HUES48 (cell line): Measurements from ENCODE around the gene ABCB10.
"Not testable (repeated sequence)": the region's sequence is repeated elsewhere in the genome, so short reads cannot be mapped to it uniquely, and the experiment has no call there.

Source experiments
- H3K27ac ChIP-seq: one replicate; pipeline ENCODE4 v1.7.0; 2013; ENCODE audit warnings: low read depth, low read length, inconsistent platforms
- H3K27me3 ChIP-seq: 2 replicates; pipeline ENCODE4 v1.6.1; 2013; ENCODE audit warnings: mild to moderate bottlenecking, low read length; ENCODE audit not compliant: control insufficient read depth, insufficient read depth
- H3K36me3 ChIP-seq: 2 replicates; pipeline ENCODE4 v1.6.1; 2013; ENCODE audit warnings: low read length; ENCODE audit not compliant: control insufficient read depth, insufficient read depth
- H3K4me1 ChIP-seq: 2 replicates; pipeline ENCODE4 v1.6.1; 2013; ENCODE audit warnings: mild to moderate bottlenecking, low read length; ENCODE audit not compliant: control insufficient read depth, insufficient read depth
- H3K4me3 ChIP-seq: 2 replicates; pipeline ENCODE4 v1.5.1; 2013; ENCODE audit warnings: mild to moderate bottlenecking, low read depth, low read length
- H3K9ac ChIP-seq: 2 replicates; pipeline ENCODE4 v1.6.1; 2013; ENCODE audit warnings: mild to moderate bottlenecking, low read depth, low read length, moderate library complexity
- H3K9me3 ChIP-seq: 2 replicates; pipeline ENCODE4 v1.6.1; 2013; ENCODE audit warnings: low read length; ENCODE audit not compliant: control insufficient read depth, insufficient read depth

The ABCB10 gene

DNA sequence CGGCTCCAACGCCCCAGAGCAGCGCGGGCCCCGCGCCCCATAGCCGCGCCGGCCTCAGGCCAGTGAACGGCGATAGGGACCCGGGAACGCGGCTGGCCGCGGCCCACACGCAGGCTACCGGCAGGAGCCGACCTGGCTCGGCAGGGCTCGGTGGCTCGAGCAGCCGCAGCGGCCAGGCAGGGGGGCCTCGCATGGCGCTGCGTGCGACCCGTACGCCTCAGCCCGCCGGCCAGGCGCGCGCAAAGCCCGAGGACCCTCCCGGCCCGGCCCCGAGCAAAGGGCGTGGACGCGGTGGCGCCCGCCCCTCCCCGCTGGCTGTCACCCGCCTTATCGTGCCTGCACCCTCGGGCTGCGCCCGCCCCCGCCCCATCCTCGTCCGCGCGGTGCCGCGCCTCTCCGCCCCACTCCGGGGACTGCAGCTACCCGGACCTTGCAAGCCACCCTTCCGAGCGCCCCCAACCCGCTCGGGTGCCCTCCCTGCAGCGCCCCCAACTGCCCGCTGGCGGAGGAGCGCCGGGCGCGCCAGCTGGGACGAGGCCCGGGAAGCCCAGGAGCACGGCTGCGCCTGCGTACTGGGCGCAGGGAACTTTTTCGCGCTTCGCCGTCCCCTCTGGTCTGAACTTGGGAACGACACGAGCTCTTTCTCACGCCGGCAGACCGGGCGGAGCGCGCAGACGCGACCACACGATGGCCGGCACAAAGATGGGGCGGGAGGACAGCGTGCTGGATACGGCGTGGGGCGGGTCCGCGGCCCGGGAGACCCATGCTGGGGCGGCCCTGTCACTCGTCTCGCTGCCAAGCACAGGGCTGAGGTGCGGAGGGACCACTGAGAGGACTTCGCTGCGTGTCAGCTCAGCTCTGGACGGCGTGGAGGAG, at the start of gene ABCB10:
TSS of gene ABCB10 (minus strand) at position 248 of the 876 bp plus-strand sequence. CDS start at position 193, 55 bp downstream.
- no peaks in the 10 kb centered on the region for H3K9me3 ChIP-seq
- peak within 1 kb of the TSS; percentile 91 for H3K4me3 ChIP-seq
- no peaks in the 10 kb centered on the region for H3K27me3 ChIP-seq
- peaks cover 24% of the 10 kb centered on the region for H3K4me1 ChIP-seq
- no peaks in the 10 kb centered on the region for H3K36me3 ChIP-seq
- peak within 1 kb of the TSS; percentile 53 for H3K9ac ChIP-seq
- peak within 1 kb of the TSS; percentile 75 for H3K27ac ChIP-seq

GRCh38 chr1:229607370-229607769, 48.9 kb upstream of the ABCB10 start:
- Histone ChIP-seq H3K27ac (peak overlapping the region; percentile 44), H3K9ac (no peak overlapping the region), H3K9me3 (no peaks in the 10 kb centered on the region), H3K4me1 (peaks cover 9% of the 10 kb centered on the region), H3K27me3 (no peaks in the 10 kb centered on the region), H3K4me3 (no peak overlapping the region), H3K36me3 (peaks cover 84% of the 10 kb centered on the region)

- no peak overlapping the region for H3K4me3 ChIP-seq
- H3K9ac ChIP-seq: no peak overlapping the region
- no peaks in the 10 kb centered on the region for H3K9me3 ChIP-seq
- H3K36me3 ChIP-seq: peaks cover 78% of the 10 kb centered on the region
- no peaks in the 10 kb centered on the region for H3K27me3 ChIP-seq
- no peak overlapping the region for H3K27ac ChIP-seq
- H3K4me1 ChIP-seq: peaks cover 9% of the 10 kb centered on the region
Measured at GRCh38 chr1:229603371-229604005, 45.0 kb upstream of the ABCB10 start.

DNA sequence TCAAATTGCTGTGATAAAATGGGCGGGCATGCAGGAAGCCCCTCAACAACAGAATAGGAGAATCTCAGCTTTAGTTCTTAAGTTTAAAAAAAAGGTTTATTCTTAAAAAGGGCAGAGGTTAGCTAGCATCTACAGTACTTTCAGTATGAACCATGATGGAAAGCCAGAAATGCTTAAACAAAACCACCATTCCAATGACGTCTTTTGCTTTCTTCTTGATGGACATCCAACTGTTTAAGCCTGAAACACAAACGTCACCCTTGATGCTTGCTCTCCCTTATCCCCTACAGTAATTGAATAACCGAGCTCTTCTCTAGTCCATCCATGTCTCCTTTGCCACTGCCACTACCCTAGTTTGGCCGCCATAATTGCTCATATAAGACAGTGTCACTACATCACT, 41.7 kb upstream of the ABCB10 start:
- Histone ChIP-seq H3K4me3 (no peak overlapping the region), H3K36me3 (peaks cover 45% of the 10 kb centered on the region), H3K9me3 (no peaks in the 10 kb centered on the region), H3K9ac (no peak overlapping the region), H3K4me1 (no peaks in the 10 kb centered on the region), H3K27me3 (no peaks in the 10 kb centered on the region), H3K27ac (no peak overlapping the region)

- Histone ChIP-seq H3K27me3 (no peaks in the 10 kb centered on the region), H3K27ac (no peak overlapping the region), H3K4me1 (no peaks in the 10 kb centered on the region), H3K36me3 (peaks cover 50% of the 10 kb centered on the region), H3K9ac (no peak overlapping the region), H3K4me3 (no peak overlapping the region), H3K9me3 (no peaks in the 10 kb centered on the region)
Measured at GRCh38 chr1:229599218-229599954, 40.9 kb upstream of the ABCB10 start.

DNA sequence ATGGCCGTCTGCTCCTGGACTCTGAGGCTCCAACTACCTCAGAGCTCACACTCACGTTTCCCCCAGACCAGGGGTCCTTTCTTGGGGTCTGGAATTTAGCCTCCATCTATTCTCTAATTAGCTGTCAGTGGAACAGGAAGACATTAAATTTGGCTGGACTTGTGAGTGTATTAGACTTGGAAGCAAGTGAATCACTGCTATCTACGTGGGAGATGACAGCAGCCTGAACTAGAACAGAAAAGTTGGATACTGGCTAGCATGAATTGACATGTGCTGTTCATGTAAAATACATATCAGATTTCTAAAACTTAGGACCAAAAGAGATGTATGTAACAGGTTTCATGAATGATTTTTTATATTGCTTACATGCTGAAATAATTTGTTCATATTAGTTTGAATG, 39.4 kb upstream of the ABCB10 start:
- Histone ChIP-seq H3K9me3 (no peaks in the 10 kb centered on the region), H3K36me3 (peaks cover 54% of the 10 kb centered on the region), H3K27me3 (no peaks in the 10 kb centered on the region), H3K4me1 (no peaks in the 10 kb centered on the region), H3K9ac (no peak overlapping the region), H3K4me3 (no peak overlapping the region), H3K27ac (no peak overlapping the region)

DNA sequence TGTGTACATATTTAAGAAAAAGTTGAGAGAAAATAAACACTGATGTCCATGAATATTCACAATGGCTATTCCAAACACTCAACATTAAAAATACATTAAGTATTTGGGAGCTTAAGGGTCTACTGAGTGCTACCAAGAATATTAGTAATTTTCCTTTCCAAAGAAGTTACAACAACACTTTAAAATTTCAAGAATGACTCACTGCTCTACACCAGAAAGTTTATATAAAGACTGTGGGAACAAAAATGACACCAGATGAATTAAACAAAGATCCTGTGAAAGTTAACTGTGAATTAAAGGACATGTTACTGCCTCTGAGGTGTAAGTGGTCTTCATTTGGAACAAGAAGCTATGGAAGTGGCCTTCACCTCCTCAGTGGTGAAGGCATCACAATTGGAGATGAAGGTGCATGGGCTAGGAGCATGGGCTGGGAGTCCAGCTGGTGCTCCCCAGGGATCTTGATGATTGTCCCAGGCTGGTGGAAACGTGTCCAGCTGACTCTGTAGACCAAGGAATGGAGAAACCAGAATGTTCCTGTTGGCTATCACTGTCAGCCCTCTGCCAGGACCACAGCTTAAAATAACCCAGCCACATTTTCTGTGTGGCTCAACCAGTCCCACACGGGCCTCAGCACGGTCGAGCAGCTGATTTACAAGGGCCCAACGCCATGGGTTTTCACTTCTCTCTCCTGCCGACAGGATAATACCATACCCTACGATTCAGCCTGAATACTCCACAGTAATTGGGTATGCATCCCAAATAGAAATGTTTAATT, 38.6 kb upstream of the ABCB10 start:
- Histone ChIP-seq H3K4me3 (no peak overlapping the region), H3K9me3 (no peaks in the 10 kb centered on the region), H3K36me3 (peaks cover 50% of the 10 kb centered on the region), H3K4me1 (no peaks in the 10 kb centered on the region), H3K27me3 (no peaks in the 10 kb centered on the region), H3K9ac (no peak overlapping the region), H3K27ac (no peak overlapping the region)

GRCh38 chr1:229595876-229596275, 37.4 kb upstream of the ABCB10 start:
- not testable (repeated sequence) for H3K4me1 ChIP-seq, H3K4me3 ChIP-seq, H3K27me3 ChIP-seq, H3K9ac ChIP-seq, H3K9me3 ChIP-seq, H3K27ac ChIP-seq
- peaks cover 39% of the 10 kb centered on the region for H3K36me3 ChIP-seq

- Histone ChIP-seq H3K27ac (no peak overlapping the region), H3K9ac (no peak overlapping the region), H3K4me3 (no peak overlapping the region), H3K9me3 (no peaks in the 10 kb centered on the region), H3K27me3 (no peaks in the 10 kb centered on the region), H3K36me3 (peaks cover 27% of the 10 kb centered on the region), H3K4me1 (no peaks in the 10 kb centered on the region)
Measured at GRCh38 chr1:229594227-229595008, 35.9 kb upstream of the ABCB10 start.

GRCh38 chr1:229593800-229594199, 35.3 kb upstream of the ABCB10 start:
- no peaks in the 10 kb centered on the region for H3K27me3 ChIP-seq
- H3K9ac ChIP-seq: no peak overlapping the region
- peaks cover 23% of the 10 kb centered on the region for H3K36me3 ChIP-seq

More at GRCh38 chr1:229593800-229594199, 35.3 kb upstream of the ABCB10 start:
- Histone ChIP-seq H3K27ac (no peak overlapping the region), H3K4me1 (no peaks in the 10 kb centered on the region), H3K9me3 (no peaks in the 10 kb centered on the region), H3K4me3 (no peak overlapping the region)
